H1 (cell line): ENCODE results near the gene PCYT1A. TPM values are rescaled to one million over a fixed set of nuclear protein-coding genes. Genes with fewer than 3 reads are reported as not detected.

Experiments
- CTCF ChIA-PET: fragments of 300-600 bp; sonication (Branson Sonifier 250); formaldehyde crosslinking; loops from one replicate; lab custom pipeline; 2021; ENCODE audit not compliant: partially characterized antibody; lab: Charles Lee
- POLR2A ChIA-PET: fragments of 300-600 bp; sonication (Branson Sonifier 250); formaldehyde crosslinking; loops from one replicate; lab custom pipeline; 2021; ENCODE audit warnings: inconsistent platforms; ENCODE audit not compliant: partially characterized antibody; lab: Charles Lee
- DNase-seq, 2 experiments: peaks; one replicate each; pipeline versions ENCODE4 v3.0.0 to v3.0.0-alpha.2; 2010 to 2022; ENCODE audit warnings: low spot score in 2 of 2, low read depth in 1 of 2, mixed read lengths in 1 of 2
- FAIRE-seq: peaks from 2 replicates; lab custom pipeline; 2011; peaks lifted over from hg19 to GRCh38; lab: Jason Lieb, UNC
- H2AFZ ChIP-seq: 2 replicates; pipeline ENCODE4 v1.8.1; 2012; ENCODE audit warnings: low read length, inconsistent platforms
- H2AK5ac ChIP-seq: 2 replicates; pipeline ENCODE4 v1.6.1; 2013; ENCODE audit warnings: low read depth, low read length
- H2BK120ac ChIP-seq: replicated peaks from 2 replicates; pipeline ENCODE3; 2013; ENCODE audit warnings: low read depth, low read length, inconsistent platforms
- H2BK12ac ChIP-seq: 2 replicates; pipeline ENCODE4 v1.6.1; 2013; ENCODE audit warnings: low read depth, low read length
- H2BK15ac ChIP-seq: 2 replicates; pipeline ENCODE4 v1.6.1; 2013; ENCODE audit warnings: low read length
- H2BK20ac ChIP-seq: 2 replicates; pipeline ENCODE4 v1.6.1; 2013; ENCODE audit warnings: low read length
- H2BK5ac ChIP-seq: 2 replicates; pipeline ENCODE4 v1.6.1; 2013; ENCODE audit warnings: low read depth, low read length
- H3K14ac ChIP-seq: 2 replicates; pipeline ENCODE4 v1.6.1; 2013; ENCODE audit warnings: inconsistent platforms; ENCODE audit not compliant: insufficient read length
- H3K18ac ChIP-seq: 2 replicates; pipeline ENCODE4 v1.6.1; 2013; ENCODE audit warnings: low read length; ENCODE audit errors: extremely low read depth
- H3K23ac ChIP-seq: 2 replicates; pipeline ENCODE4 v1.6.1; 2013; ENCODE audit warnings: inconsistent platforms; ENCODE audit not compliant: insufficient read length
- H3K23me2 ChIP-seq: 2 replicates; pipeline ENCODE4 v1.6.1; 2013; ENCODE audit warnings: low read depth, low read length
- H3K27ac ChIP-seq: 2 replicates; pipeline ENCODE4 v1.6.1; 2011; ENCODE audit warnings: low read depth, low read length, inconsistent platforms
- H3K27me3 ChIP-seq, 4 experiments: replicated peaks in 1 of 4; 1 replicate in 1 of 4; 2 replicates in 3 of 4; pipeline versions ENCODE4 v1.6.1 to v1.8.1; 2011 to 2013; ENCODE audit warnings: low read length in 3 of 4, mild to moderate bottlenecking in 3 of 4, inconsistent platforms in 2 of 4, mixed read lengths in 2 of 4, moderate library complexity in 1 of 4; ENCODE audit not compliant: control insufficient read depth in 3 of 4, insufficient read depth in 3 of 4; ENCODE audit errors: extremely low read depth in 1 of 4
- H3K36me3 ChIP-seq, 4 experiments: 2 replicates each; pipeline versions ENCODE4 v1.6.1 to v1.8.1; 2011 to 2013; ENCODE audit warnings: mild to moderate bottlenecking in 4 of 4, low read length in 3 of 4, moderate library complexity in 2 of 4, control low read depth in 1 of 4, inconsistent platforms in 1 of 4; ENCODE audit not compliant: insufficient read depth in 4 of 4, control insufficient read depth in 2 of 4
- H3K4ac ChIP-seq: replicated peaks from 2 replicates; pipeline ENCODE3; 2013; ENCODE audit warnings: low read length, low read depth, mixed read lengths, inconsistent platforms; ENCODE audit not compliant: insufficient read length
- H3K4me1 ChIP-seq, 4 experiments: replicated peaks in 1 of 4; 1 replicate in 1 of 4; 2 replicates in 3 of 4; pipeline versions ENCODE4 v1.6.1 to v1.8.1; 2011 to 2013; ENCODE audit warnings: low read length in 3 of 4, inconsistent platforms in 2 of 4, mixed read lengths in 1 of 4; ENCODE audit not compliant: insufficient read depth in 4 of 4, control insufficient read depth in 3 of 4
- H3K4me2 ChIP-seq, 2 experiments: 2 replicates each; pipeline versions ENCODE4 v1.6.1 to v1.8.1; 2011 to 2013; ENCODE audit warnings: low read depth in 2 of 2, low read length in 2 of 2, control low read depth in 1 of 2, inconsistent platforms in 1 of 2, mild to moderate bottlenecking in 1 of 2; ENCODE audit not compliant: insufficient read depth in 1 of 2
- H3K4me3 ChIP-seq, 4 experiments: fragments of 200-600, 300-600 bp in 1 of 4; sonication (generic), shearing (Covaris generic), sonication (Bioruptor Twin) in 1 of 4; 2 replicates each; pipeline versions ENCODE4 v1.5.1 to v1.8.1; 2011 to 2016; ENCODE audit warnings: low read length in 4 of 4, low read depth in 3 of 4, control low read depth in 2 of 4, inconsistent platforms in 2 of 4, mild to moderate bottlenecking in 2 of 4, mixed read lengths in 1 of 4, moderate library complexity in 1 of 4; ENCODE audit not compliant: insufficient read depth in 2 of 4; ENCODE audit errors: extremely low read depth in 1 of 4
- H3K56ac ChIP-seq: replicated peaks from 2 replicates; pipeline ENCODE3; 2013; ENCODE audit warnings: low read depth, mild to moderate bottlenecking, mixed read lengths, low read length, inconsistent platforms; ENCODE audit not compliant: insufficient read length
- H3K79me1 ChIP-seq: 2 replicates; pipeline ENCODE4 v1.6.1; 2013; ENCODE audit warnings: low read depth, low read length, control low read depth
- H3K79me2 ChIP-seq, 2 experiments: 2 replicates each; pipeline versions ENCODE4 v1.6.1 to v1.8.1; 2012 to 2013; ENCODE audit warnings: low read length in 2 of 2, mild to moderate bottlenecking in 2 of 2, inconsistent platforms in 1 of 2; ENCODE audit not compliant: insufficient read depth in 2 of 2, control insufficient read depth in 1 of 2
- H3K9ac ChIP-seq, 4 experiments: replicated peaks in 1 of 4; 1 replicate in 1 of 4; 2 replicates in 3 of 4; pipeline versions ENCODE4 v1.6.1 to v1.8.1; 2011 to 2013; ENCODE audit warnings: low read depth in 3 of 4, low read length in 3 of 4, control low read depth in 2 of 4, mild to moderate bottlenecking in 2 of 4, moderate library complexity in 2 of 4, inconsistent platforms in 1 of 4; ENCODE audit errors: extremely low read depth in 1 of 4
- H3K9me3 ChIP-seq, 2 experiments: 2 replicates each; pipeline versions ENCODE4 v1.6.1 to v1.8.1; 2012 to 2013; ENCODE audit warnings: mild to moderate bottlenecking in 2 of 2, moderate library complexity in 2 of 2, control low read depth in 1 of 2, inconsistent platforms in 1 of 2, low read depth in 1 of 2, low read length in 1 of 2, mixed read lengths in 1 of 2; ENCODE audit not compliant: insufficient read depth in 2 of 2
- H4K20me1 ChIP-seq, 2 experiments: replicated peaks in 1 of 2; 2 replicates each; pipeline versions ENCODE3 to v1.8.1; 2011 to 2013; ENCODE audit warnings: inconsistent platforms in 2 of 2, low read length in 2 of 2, mild to moderate bottlenecking in 1 of 2; ENCODE audit not compliant: insufficient read depth in 2 of 2, control insufficient read depth in 1 of 2
- H4K5ac ChIP-seq: 2 replicates; pipeline ENCODE4 v1.6.1; 2013; ENCODE audit warnings: low read length, low read depth, mixed read lengths, inconsistent platforms; ENCODE audit not compliant: insufficient read length
- H4K8ac ChIP-seq: 2 replicates; pipeline ENCODE4 v1.8.0; 2013; ENCODE audit warnings: mild to moderate bottlenecking, moderate library complexity, low read length, inconsistent platforms; ENCODE audit not compliant: insufficient read depth; ENCODE audit errors: extremely low read depth
- H4K91ac ChIP-seq: replicated peaks from 2 replicates; pipeline ENCODE3; 2013; ENCODE audit warnings: low read length, mixed read lengths, inconsistent platforms; ENCODE audit not compliant: insufficient read length
- CTBP2 ChIP-seq: IDR thresholded peaks from 2 replicates; pipeline ENCODE4 v1.7.0; 2011; ENCODE audit warnings: borderline replicate concordance, mild to moderate bottlenecking, moderate library complexity, mixed read lengths, low read length; ENCODE audit not compliant: insufficient read depth, insufficient read length
- SIN3A ChIP-seq, 2 experiments: IDR thresholded peaks in 1 of 2; conservative IDR thresholded peaks in 1 of 2; 2 replicates each; pipeline ENCODE4 v1.6.1; 2011 to 2012; ENCODE audit warnings: low read length in 2 of 2, improper control_type of control experiment in 1 of 2, low read depth in 1 of 2, mild to moderate bottlenecking in 1 of 2
- TAF1 ChIP-seq: IDR thresholded peaks from 2 replicates; pipeline ENCODE4 v1.6.1; 2011; ENCODE audit warnings: mild to moderate bottlenecking, low read depth, low read length
- TBP ChIP-seq: IDR thresholded peaks from 2 replicates; pipeline ENCODE4 v1.6.1; 2011; ENCODE audit warnings: low read depth, low read length, improper control_type of control experiment
- WGBS, 2 experiments: shearing (Covaris generic) in 1 of 2; methylation state at CpG; one replicate each; pipeline versions ENCODE4 v1.1.6 to v1.1.7; 2013 to 2015; ENCODE audit warnings: low lambda C conversion rate in 2 of 2, mixed read lengths in 2 of 2, inconsistent platforms in 1 of 2, low coverage in 1 of 2, missing lambda C conversion rate in 1 of 2; ENCODE audit not compliant: insufficient replicate concordance in 2 of 2, insufficient coverage in 1 of 2, insufficient read length in 1 of 2; ENCODE audit errors: extremely low coverage in 1 of 2, missing lambda C conversion rate in 1 of 2; 5-methylcytosine and 5-hydroxymethylcytosine counted together
- polyA plus RNA-seq, 7 experiments: library from polyadenylated mRNA; depleted of rRNA in 3 of 7; stranded (reverse) in 5 of 7; unstranded in 2 of 7; fragments of >200 nt in 5 of 7; fragments of 200-250 nt in 2 of 7; gene quantifications; 1 replicate in 5 of 7; 2 replicates in 1 of 7; 4 replicates in 1 of 7; pipeline versions ENCODE4 v1.2.1 to v1.2.3, GENCODE V29; 2011 to 2013; ENCODE audit warnings: missing spikeins in 2 of 7, mixed read lengths in 2 of 7
- total RNA-seq: library from RNA; stranded (reverse); fragmentation: NEBNext Ultra II Directional; extraction: Animal tissue kit (Norgen Biotek cat#: 25700); gene quantifications from 2 replicates; pipeline ENCODE4 v1.2.1, GENCODE V29; 2021

PCYT1A gene
- total and polyA plus RNA-seq, 2 of the 8 experiments (the other 6 are each of a cell fraction or from before 2014, with no cell fraction given) = 19.9 to 31.8 TPM

DNA sequence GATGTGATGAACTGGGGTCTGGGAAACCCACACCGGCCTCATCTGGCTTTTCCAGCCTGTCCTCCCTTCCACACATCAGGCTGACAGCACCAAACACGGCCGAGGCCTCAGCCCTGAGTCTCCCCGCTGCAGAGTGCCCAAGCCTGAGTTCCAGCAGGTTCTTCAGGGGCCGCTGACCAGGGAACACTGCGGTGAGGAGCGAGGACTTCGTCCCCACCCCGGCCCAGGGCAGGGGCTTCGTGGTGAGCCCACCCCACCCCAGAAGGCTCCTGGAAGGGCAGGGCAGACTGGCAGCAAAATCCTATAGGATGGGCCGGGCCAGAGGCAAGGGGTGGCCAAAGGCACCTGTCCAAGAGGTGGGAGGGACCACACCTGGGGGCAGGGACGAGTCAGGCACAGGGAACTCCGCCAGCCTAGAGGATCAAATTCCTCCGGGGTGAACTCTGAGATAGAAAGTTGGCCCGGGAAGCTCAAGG, 71.4 kb downstream of the PCYT1A start, which contains the start of gene SLC51A:
TSS of gene SLC51A (plus strand) at position 446 of the 476 bp plus-strand sequence. CDS start 179 bp downstream, outside the sequence.
- H4K5ac ChIP-seq = peak within 1 kb of the TSS; percentile 2
- peak within 1 kb of the TSS; percentile 84 for H4K91ac ChIP-seq
- H2BK5ac ChIP-seq = peak within 1 kb of the TSS; percentile 75; the same call in 1 of the 2 replicates
- H3K9ac ChIP-seq = peak within 1 kb of the TSS in 2 of 4 experiments; percentile 14 to 39; a peak in 2 of 7 replicates
- FAIRE-seq (no peak), DNase-seq (peak in 1 of 2 experiments; percentile 80)
- H3K27me3 ChIP-seq = no peaks in the 10 kb centered on the region
- H3K36me3 ChIP-seq = no peaks in the 10 kb centered on the region
- no peak within 1 kb of the TSS for H2BK20ac ChIP-seq
- no peaks in the 10 kb centered on the region for H3K9me3 ChIP-seq
- POLR2A ChIA-PET = interaction anchor here (1.4 to 3.9 kb wide), 3 partner anchors 9 to 20 kb away, joined by 3 to 15 read pairs (median 3); no protein-coding TSS in a partner anchor
- peaks cover 2% of the 10 kb centered on the region; the same call in 1 of the 2 replicates for H3K23me2 ChIP-seq
- peak within 1 kb of the TSS; percentile 48 for H3K18ac ChIP-seq
- H3K4me2 ChIP-seq = peak within 1 kb of the TSS; percentile 78 to 92
- no peaks in the 10 kb centered on the region for H3K79me1 ChIP-seq
- H2BK120ac ChIP-seq = no peak within 1 kb of the TSS
- peaks cover 0 to 20% (median 13%) of the 10 kb centered on the region in 4 experiments; a peak in 6 of 7 replicates for H3K4me1 ChIP-seq
- H3K4me3 ChIP-seq = peak within 1 kb of the TSS; percentile 22 to 64 (median 53)
- no peaks in the 10 kb centered on the region for H4K20me1 ChIP-seq
- H3K4ac ChIP-seq = peak within 1 kb of the TSS; percentile 94
- H3K56ac ChIP-seq = no peak within 1 kb of the TSS
- H2BK15ac ChIP-seq = no peak within 1 kb of the TSS
- CTCF ChIA-PET = interaction anchor here (1.1 to 1.8 kb wide), 2 partner anchors 17 to 306 kb away, joined by 3 to 4 read pairs; no protein-coding TSS in a partner anchor
- 34% methylated on average over 15 of the region's 15 CpGs; no CpG with 5 or more reads in 1 of the 2 experiments for WGBS, 2 experiments
- peak within 1 kb of the TSS; percentile 45 for H4K8ac ChIP-seq
- peak within 1 kb of the TSS; percentile 82 for H2AFZ ChIP-seq
- no peaks in the 10 kb centered on the region for H3K79me2 ChIP-seq
- peak within 1 kb of the TSS; percentile 68; the same call in 1 of the 2 replicates for H2BK12ac ChIP-seq
- peak within 1 kb of the TSS; percentile 38 for H3K14ac ChIP-seq
- H3K27ac ChIP-seq = no peak within 1 kb of the TSS
- H3K23ac ChIP-seq = no peak within 1 kb of the TSS
- 0 out of 4 replicates have a peak, but pooled peaks of 1 of the 2 experiments have one; percentile 53 for TF ChIP-seq SIN3A (conservative IDR thresholded peaks at IDR 0.05 in 1 of 2, IDR thresholded peaks at IDR 0.05 in 1 of 2; ENCODE audit: low read depth in 1 of 2, low read length in 2 of 2)
- TF ChIP-seq TBP = 0 out of 2 replicates have a peak, but pooled peaks have one; percentile 19
- TF ChIP-seq TAF1 = 0 out of 2 replicates have a peak, but pooled peaks have one; percentile 25
- no peak for TF ChIP-seq CTBP2
- no peak within 1 kb of the TSS for H2AK5ac ChIP-seq
